ENCODE measurements around the gene PPFIBP1.

DNA sequence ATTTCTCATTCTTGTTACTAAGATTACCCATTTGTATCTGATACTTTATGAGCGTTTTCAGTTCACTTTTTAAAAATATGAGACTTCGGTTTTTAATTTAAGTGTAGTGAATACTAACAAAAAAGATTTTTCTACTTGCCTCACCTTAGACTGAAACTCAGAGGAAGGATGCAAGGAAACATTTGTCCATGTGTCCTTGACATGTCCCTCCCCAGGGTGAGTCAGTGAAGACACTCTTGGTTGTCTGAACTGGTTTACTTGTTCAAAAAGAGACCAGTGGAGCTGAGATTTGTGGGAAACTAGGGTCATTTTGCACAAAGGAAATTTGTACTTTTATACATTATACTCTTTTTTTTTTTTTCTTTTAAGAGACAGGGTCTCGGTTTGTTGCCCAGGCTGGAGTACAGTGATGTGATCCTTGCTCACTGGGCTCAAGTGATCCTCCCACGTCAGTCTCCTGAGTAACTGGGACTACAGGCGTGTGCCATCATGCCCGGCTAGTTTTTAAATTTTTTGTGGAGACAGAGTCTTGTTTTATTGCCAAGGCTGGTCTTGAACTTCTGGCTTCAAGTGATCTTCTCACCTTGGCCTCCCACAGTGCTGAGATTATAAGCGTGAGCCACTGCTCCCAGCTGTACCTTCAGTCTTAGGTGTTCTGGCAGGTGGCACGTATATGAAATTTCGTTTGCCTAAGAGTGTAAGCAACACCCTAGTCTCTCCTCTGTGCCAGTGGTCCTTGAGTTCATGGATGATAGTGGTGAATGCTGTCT lies 56.7 kb downstream of the PPFIBP1 start:
- TF ChIP-seq RNF2 (conservative IDR thresholded peaks at IDR 0.05; ENCODE audit: low read depth) (no peak), EZH2 (conservative IDR thresholded peaks at IDR 0.05; ENCODE audit: low read depth, low read length) (no peak), MZF1 (CRISPR knock-in tag; IDR thresholded peaks at IDR 0.05; ENCODE audit: borderline replicate concordance) (no peak)
